ENCODE data around the gene WDR43. TPM values are rescaled to one million over a fixed set of nuclear protein-coding genes. Genes with fewer than 3 reads are reported as not detected.

The WDR43 gene
- total RNA-seq, 6 experiments from 2014 or later, result 67.8 to 81.1 (median 71.4) TPM

Other genes with a start within 250 kb of the WDR43 start
- 100 to 1,000 TPM; 188 to 209 (median 202) TPM for gene PPP1CB, start 142.8 kb upstream of the WDR43 start, total RNA-seq (2021; fragmentation: NEBNext Ultra II Directional; extraction: Animal tissue kit (Norgen Biotek cat#: 25700))
- gene SPDYA, start 83.8 kb upstream of the WDR43 start, total RNA-seq (2021; fragmentation: NEBNext Ultra II Directional; extraction: Animal tissue kit (Norgen Biotek cat#: 25700)), result under 1 TPM in 4 of 6 experiments, not detected in 2; 0.14 to 0.47 (median 0.34) TPM
- 10 to 100 TPM; 11.3 to 13.9 (median 12.3) TPM for gene TRMT61B, start 24.4 kb upstream of the WDR43 start, total RNA-seq (2021; fragmentation: NEBNext Ultra II Directional; extraction: Animal tissue kit (Norgen Biotek cat#: 25700))
- not detected for gene TOGARAM2, start 86.6 kb downstream of the WDR43 start, total RNA-seq (2021; fragmentation: NEBNext Ultra II Directional; extraction: Animal tissue kit (Norgen Biotek cat#: 25700))
- not detected for gene PCARE, start 179.9 kb downstream of the WDR43 start, total RNA-seq (2021; fragmentation: NEBNext Ultra II Directional; extraction: Animal tissue kit (Norgen Biotek cat#: 25700))
- 10 to 100 TPM; 33.7 to 40.9 (median 36.6) TPM for gene CLIP4, start 220.7 kb downstream of the WDR43 start, total RNA-seq (2021; fragmentation: NEBNext Ultra II Directional; extraction: Animal tissue kit (Norgen Biotek cat#: 25700))